HG03457 (cell line): ENCODE measurements around the gene ARID4A.
"Not testable (repeated sequence)": the region's sequence is repeated elsewhere in the genome, so short reads cannot be mapped to it uniquely, and the experiment has no call there.

ENCODE experiments used
- ATAC-seq: cut with Tn5 transposase; IDR thresholded peaks from one replicate; pipeline ENCODE4 v1.9.1; 2021; ENCODE audit warnings: moderate number of reproducible peaks; ENCODE audit not compliant: unreplicated experiment

Gene ARID4A

GRCh38 chr14:58353516-58354299 is 55.4 kb downstream of the ARID4A start:
- ATAC-seq = no peak

GRCh38 chr14:58354808-58355207 is 56.5 kb downstream of the ARID4A start:
- no peak for ATAC-seq

GRCh38 chr14:58356268-58356667 is 57.9 kb downstream of the ARID4A start:
- ATAC-seq = no peak

- ATAC-seq = not testable (repeated sequence)
These were observed 63.9 kb downstream of the ARID4A start for GRCh38 chr14:58362272-58362671.

GRCh38 chr14:58362798-58363412 is 64.5 kb downstream of the ARID4A start:
- no peak for ATAC-seq

GRCh38 chr14:58364316-58364715 is 66.0 kb downstream of the ARID4A start:
- ATAC-seq = no peak

GRCh38 chr14:58367296-58367695 is 68.9 kb downstream of the ARID4A start:
- ATAC-seq = no peak

GRCh38 chr14:58368956-58369355 is 70.6 kb downstream of the ARID4A start:
- ATAC-seq = no peak

- no peak for ATAC-seq
These were observed 78.4 kb downstream of the ARID4A start for GRCh38 chr14:58376791-58377190.

- no peak for ATAC-seq
These were observed 92.5 kb downstream of the ARID4A start for GRCh38 chr14:58390830-58391229.

- no peak for ATAC-seq
These were observed 97.1 kb downstream of the ARID4A start for GRCh38 chr14:58395562-58395811.

- ATAC-seq = peak; percentile 85
These were observed 97.7 kb downstream of the ARID4A start, which contains the start of gene TOMM20L for GRCh38 chr14:58395812-58396788. TSS of gene TOMM20L (plus strand) at chr14:58395930. CDS start at chr14:58395958, 28 bp downstream.

- ATAC-seq = no peak
These were observed 98.8 kb downstream of the ARID4A start for GRCh38 chr14:58397156-58397555.

- ATAC-seq = no peak
These were observed 100.1 kb downstream of the ARID4A start for GRCh38 chr14:58398495-58398894.

GRCh38 chr14:58398895-58399294 is 100.5 kb downstream of the ARID4A start:
- ATAC-seq = no peak

GRCh38 chr14:58401587-58401986 is 103.2 kb downstream of the ARID4A start:
- ATAC-seq = no peak

- ATAC-seq = no peak
These were observed 110.4 kb downstream of the ARID4A start for GRCh38 chr14:58408681-58409215.

- ATAC-seq = no peak
These were observed 116.5 kb downstream of the ARID4A start for GRCh38 chr14:58414845-58415244.

- ATAC-seq = no peak
These were observed 117.5 kb downstream of the ARID4A start for GRCh38 chr14:58415636-58416547.

- ATAC-seq = not testable (repeated sequence)
These were observed 118.6 kb downstream of the ARID4A start for GRCh38 chr14:58416934-58417333.
